Mesenteric fat pad (tissue), 1 donor: ENCODE results near the gene SDK2. TPM values are rescaled to one million over a fixed set of nuclear protein-coding genes. Genes with fewer than 3 reads are reported as not detected.

ENCODE experiments used
- DNase-seq: peaks from one replicate; pipeline ENCODE4 v3.0.0-alpha.2; 2020; ENCODE audit warnings: low spot score
- total RNA-seq: library from RNA; stranded (reverse); fragmentation: NEBNext Ultra II Directional; extraction: Animal tissue kit (Norgen Biotek cat#: 25700); gene quantifications from one replicate; pipeline ENCODE4 v1.2.1, GENCODE V29; 2021
- donor health status: DM: yes; HTN: yes; CAD: no.

SDK2 gene
- total RNA-seq, 1 donor from 2014 or later: 0.84 TPM

DNA sequence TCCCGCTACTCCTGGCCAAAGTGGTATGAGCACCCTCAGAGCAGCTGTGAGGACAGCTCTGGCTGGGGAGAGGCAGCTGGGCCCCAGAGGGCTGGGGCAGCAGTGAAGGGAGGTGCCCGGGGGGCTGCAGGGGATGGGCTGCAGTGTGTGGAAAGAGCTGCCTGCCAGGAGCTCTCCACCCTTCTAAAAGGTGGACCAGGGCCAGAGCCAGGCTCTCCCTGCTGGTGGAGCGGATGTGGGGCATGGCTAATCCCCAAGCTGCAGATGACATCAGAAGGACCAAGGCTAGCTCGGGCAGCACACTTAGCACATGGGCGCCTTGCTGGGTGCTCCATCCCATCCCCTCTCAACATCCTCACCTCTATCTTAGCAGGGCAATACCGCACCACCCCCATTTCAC lies 103.1 kb downstream of the SDK2 start:
- DNase-seq: no peak

DNA sequence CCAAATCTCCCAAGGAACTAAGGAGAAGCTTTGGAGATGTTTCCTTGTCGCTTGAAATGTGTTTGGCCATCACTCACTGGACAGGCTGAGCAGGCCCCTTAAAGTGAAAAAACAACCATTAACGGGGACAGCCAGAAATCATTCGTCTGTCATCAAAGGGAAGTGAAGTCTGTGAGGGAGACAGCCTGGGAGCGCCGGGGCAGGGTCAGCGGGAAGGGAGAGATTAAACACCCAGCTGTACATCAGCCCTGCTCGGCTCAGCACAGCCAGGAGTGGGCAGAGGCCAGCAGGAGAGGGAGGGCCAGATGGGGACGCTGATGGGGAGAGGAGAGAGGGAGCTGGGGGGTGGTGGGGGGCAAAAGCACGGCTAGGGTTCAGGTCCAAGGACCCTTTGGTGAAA lies 105.1 kb downstream of the SDK2 start:
- no peak for DNase-seq

DNA sequence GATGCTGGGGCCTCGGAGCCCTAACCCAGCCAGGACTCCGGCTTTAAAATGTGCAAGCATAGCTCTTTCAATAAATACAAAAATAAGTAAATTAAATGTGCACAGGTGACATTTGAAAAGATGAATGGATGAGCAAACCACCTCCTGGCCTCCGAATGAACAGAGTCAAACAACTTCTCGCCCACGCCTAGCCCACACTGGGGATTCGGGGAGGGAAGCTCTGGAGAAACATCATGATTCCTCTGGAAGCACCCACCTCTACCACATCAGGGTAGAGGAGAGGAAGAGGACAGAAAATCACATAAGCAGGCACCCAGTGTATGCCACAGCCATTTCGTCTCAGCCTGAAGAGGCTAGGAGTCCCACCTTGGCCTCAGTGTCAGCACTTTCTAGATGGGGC lies 105.8 kb downstream of the SDK2 start:
- DNase-seq: no peak

DNA sequence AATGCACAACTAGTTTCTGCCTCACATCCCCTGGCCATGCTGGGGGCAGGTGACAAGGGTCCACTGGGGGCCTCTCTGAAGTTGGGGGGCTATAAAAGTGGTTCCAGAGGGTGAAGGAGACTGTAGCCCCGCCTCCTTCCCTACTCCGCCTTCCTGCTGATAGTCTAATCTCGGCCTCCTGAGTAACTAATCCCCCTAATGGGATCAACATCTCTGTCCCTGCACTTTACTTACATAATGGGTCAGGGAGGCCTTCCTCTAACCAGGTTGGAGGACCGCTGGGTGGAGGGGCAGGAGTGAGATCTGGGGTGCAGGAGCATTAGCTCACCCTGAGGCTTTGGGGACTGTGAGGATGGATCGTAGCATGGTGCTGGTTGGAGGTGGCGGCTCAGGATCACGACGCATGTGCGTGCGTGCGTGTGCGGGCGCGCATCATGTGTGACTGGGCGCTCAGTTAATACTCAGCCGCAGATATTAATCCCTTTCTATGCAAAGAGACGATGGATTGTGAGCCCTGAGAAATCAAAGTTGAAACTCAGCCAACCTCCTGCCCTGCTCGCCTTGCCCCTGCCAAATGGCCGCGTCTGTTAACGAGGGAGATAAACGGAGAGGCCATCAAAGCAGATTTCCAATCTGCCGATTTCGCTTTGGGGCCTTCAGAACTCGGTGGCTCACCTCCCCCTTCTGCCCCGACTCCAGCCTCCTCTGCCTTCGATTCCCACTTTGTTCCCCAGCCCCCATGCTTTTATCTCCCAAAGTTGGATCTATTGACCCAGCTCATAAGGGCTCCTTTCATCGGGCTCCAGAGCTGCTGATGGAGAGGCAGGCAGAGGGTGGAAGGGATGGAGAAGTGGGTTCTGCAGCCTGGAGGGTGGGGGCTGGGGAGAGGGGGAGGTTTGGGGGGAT lies 107.3 kb downstream of the SDK2 start:
- DNase-seq: no peak

DNA sequence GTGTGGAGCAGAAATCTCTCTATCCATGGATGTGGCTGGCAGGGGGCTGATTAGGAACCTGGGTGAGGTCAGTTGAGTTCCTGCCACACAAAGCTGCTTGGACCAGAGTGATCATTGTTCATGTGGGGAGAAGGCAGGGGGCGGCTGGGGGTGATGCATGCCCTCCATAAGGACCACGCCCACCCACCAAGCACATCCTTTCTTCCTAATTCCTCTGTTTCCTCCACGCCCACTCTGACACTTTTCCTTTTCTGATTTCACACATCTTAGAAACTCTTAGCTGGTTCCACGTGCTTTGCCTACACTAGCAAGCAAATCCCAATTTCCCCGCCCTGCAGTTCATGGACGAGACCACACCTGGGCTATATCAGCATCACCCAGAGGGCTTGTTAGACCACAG lies 108.5 kb downstream of the SDK2 start:
- DNase-seq: no peak

DNA sequence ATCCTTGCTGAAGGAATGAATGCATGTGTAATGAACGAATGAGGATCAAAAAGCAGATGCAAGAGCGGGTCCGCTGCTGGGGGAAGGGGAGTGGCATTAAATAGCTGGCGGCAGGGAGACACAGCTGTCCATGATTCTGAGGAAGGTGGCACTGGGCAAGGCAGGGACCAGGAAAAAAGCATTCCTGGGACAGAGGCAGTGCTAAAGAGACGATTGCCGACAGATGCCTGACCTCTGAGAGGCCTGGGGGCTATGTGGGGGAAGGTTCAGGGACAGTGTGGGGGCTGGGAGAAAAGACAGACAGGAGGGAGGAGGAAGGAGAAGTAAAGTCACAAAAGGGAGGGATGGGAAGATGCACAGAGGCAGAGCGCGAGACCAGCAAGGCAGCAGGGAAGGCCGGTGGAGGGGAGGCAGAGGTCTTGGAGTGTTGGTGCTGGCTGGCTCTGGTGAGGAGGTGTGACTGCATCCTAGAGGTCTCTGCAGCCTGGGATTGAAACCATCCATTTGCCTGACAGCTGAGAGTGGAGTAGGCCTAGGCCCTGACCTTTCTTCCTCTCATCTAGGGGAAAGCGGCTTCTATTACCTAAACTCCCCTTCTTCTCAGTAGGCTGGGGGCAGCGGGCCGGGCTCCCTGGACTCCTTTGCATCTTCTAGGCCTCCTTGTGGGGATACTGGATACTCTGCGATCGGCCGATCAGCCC lies 109.9 kb downstream of the SDK2 start:
- no peak for DNase-seq

DNA sequence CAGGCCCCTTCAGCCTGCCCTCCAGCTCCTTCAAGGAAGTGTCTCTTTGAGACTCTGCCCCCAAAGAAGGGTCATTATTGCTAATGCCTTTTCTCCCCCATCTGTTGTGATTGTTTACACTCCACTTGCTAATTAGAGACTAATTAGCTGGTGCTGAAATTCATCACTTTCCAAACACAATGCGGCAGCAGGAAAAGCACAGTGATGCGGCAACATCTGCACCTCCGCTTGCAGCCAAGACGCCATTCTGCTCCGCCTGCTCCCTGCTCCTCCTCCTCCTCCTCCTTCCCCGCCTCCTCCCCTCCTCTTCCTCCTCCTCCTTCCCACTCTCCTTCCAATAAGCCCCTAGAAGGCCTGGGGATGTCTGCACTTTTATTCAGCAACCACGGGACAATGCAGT lies 110.5 kb downstream of the SDK2 start:
- DNase-seq: no peak

DNA sequence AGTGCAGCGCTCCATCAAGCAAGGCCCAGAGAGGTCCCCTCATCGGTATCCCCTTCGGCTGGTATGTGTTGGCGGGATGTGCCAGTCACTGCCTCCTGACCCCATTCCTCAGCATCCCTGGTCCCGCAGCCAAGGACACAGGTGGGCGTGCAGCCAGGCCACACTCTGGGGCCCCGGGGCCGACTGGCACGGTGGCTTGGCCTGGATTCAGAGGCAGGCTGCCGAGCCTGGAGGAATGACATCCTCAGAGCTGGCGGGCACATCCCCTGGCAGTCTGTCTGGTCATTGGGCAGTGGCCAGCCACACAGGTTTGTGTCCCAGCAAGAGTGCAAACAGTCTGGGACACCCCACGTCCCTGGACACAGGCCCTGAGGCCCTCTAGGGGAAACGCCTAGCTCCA lies 111.1 kb downstream of the SDK2 start:
- no peak for DNase-seq

DNA sequence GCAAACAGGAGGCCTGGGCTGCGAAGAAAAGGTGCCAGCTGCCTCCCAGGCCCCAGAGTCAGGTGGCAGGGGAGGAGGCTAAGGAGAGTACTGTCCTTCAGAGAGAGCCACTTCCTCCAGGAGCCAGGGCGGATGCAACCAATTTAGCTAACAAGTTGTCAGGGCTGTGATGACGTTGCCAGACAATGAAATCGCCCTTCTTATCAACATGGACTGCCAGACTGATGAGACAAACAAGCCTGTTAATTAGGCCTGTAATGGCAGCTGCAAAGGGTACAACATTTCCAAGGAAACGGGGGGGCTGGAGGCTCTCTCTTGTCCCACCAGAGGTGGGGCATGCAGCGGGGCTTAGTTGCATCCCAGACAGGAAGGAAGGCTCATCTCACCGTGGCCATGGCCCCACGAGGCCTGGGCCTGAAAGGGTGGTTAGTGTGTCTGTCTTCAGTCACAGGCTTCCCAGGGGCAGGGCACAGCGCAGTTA lies 111.8 kb downstream of the SDK2 start:
- DNase-seq: no peak

DNA sequence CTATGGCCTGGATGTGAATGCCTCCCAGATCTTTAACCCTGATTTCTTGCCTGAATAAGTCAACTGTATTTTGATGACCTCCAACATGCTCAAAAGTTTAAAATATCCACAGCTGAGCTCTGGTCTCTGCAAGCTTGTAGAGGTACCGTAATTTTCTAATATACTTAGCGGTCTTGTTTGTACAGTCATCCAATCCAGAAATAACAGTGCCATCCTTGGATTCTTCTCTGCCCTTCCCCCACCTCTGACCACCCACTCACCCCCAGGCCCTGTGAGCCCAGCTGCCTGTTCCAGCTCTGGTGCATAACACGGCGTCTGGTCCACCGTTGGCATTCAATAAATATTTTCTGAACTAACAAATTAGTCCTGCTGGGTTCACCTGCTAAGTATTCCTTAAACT lies 113.1 kb downstream of the SDK2 start:
- no peak for DNase-seq

DNA sequence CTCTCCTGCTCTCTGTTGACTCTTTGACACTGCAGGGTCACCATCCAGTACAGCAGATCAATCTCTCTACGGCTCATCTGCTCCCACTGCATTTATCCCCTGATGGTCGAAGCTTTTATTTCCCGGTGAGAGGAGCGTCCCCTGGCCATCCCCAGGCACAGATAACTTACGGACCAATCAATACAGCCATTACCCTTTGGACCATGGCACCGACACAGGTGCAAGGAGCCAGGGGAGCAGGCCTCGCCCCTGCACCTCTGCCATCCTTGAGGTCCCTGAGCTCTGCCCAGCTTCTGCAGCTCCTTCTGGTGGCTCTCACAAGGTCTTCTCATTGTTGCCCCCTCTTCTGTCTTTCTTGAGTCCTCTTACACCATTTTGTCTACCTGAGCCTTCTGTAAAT lies 115.6 kb downstream of the SDK2 start:
- no peak for DNase-seq

DNA sequence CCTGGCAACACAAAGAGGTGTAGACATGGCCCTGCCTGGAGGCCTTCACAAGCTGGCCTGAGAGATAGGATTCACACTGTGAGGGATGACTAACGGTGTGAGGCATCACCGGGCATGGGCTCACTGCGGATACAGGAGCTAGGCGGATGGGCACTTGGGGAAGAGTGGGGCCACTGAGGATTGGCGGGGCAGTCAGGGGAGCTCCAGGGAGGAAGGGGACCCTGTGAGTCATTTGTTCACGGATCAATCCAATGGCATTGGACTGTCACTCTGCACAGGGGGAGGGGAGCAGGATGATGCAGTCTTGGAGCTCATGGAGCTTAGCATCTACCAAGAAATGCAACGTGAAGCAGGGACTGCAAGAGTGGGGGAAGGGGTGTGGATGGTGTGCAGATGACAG lies 117.3 kb downstream of the SDK2 start:
- no peak for DNase-seq

DNA sequence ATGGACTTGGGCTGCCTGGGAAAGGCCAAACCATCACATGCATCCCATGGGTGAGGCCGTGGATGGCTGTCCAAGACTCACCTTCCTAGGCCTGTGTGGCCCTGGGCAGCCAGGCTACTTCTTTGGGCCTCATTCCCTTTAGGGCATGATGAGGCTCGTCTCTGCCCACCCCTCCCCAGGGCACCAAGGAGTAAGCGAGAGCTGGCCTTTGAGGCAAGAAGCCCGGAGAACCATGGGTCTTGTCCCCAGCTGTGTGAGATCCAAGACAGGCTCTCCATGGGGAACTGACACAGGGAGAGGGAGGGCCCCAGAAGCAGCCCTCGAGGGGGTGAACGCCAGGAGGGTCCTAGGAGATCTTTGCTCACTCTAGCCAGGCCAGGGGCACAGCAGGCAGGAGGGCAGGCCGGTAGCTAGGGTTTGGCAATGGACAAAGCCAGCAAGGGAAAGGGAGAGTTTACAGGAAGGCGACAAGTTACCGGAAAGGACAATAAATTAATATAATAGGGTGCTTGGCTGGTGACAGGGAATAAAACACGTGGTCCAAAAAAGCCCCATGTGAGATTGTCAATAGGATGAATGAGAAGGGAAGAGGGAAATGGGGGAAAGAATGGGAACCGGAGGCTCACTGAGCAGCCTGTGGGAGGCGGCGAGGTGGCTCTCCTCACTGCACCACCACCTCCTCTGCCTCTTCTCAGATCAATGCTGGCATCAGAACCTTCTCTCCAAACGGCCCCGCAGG lies 119.1 kb downstream of the SDK2 start:
- no peak for DNase-seq

DNA sequence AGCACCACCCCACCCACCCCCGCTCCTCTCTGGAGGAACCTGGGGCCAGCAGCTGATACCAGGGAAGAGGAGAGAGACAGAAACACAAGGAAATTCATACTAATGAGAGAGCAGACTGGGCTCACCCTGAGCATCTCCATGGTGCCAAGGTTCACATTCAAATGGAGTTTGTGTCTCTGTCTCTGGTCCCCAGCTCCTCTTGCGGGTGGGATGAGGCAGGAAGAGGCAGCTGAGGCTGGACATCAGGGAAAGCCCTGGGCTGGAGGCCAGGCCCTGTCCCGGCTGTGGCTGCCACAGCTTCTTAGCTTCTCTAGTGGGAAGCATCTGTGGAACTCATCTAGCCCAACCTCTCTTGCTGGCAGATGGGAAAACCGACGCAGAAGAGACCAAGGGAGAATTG lies 121.5 kb downstream of the SDK2 start:
- DNase-seq: no peak

DNA sequence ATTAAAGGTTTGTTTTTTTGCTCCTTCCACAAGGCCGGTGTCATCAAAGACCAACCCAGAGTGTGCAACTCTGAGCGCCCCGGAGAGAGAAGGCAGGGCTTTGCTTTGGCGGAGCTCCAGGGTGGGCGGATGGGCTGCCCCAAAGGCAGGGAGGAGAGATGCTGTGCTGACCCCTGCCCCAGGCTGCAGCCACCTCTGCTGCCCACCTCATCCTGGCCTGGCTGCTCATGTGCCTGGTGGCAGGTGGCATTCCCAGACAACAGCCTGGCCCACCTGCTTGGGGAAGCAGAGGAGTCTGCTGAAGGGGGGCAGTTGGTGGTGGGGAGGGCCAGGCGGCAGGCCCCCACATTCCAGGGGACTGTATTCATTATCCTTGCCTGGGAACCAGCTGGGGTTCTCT lies 122.1 kb downstream of the SDK2 start:
- no peak for DNase-seq

DNA sequence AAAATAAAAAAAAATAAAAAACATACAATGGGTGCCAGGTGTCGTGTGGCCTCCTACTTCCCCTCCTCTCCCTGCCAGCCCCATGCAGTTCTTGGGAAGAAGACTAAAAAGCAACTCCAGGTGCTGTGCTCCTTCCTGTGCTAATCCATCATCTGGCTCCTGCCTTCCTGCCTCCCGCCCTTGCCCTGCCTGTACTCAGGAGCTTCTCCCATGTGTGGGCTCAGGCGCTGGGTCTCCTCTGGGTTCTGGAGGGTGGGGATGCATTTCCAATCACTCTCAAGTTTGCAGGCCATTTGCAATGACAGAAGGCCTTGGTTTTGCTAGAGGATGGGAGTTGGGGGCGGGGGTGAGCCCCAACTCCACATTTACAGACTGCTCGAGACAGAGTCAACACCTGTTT lies 122.9 kb downstream of the SDK2 start:
- DNase-seq: no peak

DNA sequence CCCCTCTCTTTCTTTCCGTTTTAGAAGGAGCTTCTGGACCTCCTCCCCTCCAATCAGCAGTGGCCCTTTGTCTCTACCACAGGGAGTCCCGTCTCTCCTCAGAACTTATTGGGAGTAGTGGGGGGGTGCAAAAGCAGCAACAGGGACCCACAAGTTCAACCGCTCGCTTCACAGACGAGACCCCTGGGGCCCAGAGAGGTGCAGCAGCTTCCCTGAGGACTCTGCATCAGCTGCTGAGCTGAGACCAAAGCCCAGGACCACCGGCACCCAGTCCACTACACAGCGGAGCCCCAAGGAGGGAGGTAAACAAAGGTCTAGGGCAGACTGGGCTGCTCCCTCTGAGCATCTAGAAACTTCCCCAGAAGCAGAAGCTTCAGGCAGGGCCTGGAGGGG lies 123.9 kb downstream of the SDK2 start:
- DNase-seq: no peak

DNA sequence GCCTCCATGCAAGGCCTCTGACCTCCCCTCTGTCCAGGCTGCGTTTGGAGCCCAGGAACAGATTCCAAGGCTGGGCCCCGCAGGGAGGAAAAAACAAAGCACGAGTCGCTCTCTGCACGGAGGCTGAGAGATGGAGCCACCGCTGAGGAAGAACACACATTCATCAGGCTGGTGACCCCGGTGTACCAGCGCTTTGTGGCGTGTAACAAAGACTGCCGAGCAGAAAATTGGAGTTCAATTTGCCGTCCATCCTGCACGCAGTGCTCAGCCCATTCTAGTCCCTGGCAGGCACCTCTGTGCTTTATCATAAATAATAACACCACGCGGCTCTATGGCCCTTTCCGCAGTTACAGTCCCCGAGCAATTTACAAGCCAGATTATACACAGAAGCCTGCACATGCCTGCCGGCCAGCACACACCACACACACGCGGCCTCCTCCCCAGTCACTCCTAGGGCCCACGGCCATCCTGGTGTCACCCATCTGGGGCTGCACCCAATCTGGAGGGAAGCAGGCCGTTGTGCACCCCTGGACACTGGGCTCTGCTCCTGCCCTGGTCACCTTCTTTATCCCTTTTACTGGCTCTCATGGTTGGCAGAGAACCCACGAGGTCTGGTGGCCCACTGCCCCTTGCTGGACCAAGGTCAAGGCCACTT lies 124.4 kb downstream of the SDK2 start:
- DNase-seq: no peak

DNA sequence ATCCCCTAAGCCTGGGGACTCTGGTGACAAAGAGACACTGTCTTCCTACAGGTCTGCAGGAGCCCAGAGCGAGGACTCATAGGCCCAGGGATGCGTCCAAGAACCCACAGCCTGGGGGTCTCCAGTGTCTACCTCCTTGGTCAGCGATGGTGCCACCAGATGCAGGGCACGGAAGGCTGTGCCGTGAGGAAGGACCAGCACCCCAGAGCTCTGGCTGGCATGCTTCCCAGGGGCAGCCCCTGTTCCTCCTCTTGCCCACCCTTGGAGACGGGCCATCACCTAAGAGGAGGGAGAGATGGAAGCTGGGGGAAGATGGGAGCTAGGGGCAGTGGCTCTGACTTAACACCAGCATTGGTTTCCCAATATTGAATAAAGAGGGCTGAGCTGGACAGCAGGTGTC lies 125.2 kb downstream of the SDK2 start:
- no peak for DNase-seq

DNA sequence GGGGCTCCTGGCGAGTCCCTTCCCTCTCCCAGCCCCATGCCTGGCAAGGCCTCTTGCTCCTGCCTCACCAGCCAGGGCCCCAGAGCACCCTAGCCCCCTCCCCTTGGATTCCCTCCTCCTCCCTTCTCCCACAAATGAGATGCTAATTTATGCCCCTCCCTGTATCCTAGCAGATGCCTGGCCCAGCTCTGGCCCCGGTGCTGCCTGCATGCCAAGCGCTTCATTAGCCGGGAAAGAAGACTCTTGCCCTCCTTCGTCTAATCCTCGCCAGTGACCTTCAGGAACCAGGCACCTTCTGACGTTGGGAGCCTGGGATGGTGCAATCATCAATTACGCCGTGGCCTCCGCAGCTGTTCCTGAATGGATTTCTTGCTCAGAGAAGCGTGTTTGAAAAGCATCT lies 127.8 kb downstream of the SDK2 start:
- DNase-seq: no peak

DNA sequence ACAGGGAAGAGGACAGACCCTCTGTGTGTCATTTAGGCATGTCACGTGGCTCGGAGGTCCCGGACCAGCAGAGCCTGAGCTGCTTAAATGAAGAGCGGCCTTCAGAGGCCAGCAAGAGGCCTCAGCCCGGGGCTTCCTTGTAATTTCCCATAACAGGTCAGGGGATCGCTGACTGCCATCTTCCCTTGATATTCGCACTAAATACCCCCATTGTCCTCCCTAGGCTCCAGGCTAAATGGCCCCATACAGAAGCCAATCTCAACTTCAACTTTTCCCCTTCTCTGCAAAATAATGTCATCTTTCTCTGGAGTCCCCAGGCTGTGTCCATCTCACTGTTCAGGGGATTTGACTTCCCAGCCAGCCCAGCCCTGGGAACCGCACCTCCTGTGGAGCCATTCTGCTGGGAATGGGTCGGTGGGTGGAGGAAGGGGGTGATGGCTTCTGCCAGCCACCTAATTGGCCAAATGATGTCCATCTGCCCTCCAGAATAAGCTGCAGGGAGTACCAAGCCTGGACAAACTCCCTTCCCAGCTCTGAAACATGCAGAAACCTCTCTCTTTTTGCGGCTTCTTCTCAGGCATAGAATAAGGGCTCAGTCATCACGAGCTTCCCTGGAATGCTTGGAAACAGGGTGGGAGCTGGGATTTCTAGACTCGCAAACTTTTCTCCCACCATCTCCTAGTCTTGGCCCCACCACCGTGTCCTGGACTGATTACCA lies 129.9 kb downstream of the SDK2 start:
- no peak for DNase-seq
